Karpas-422 (cell line): ENCODE results near the gene UBASH3B. TPM values are rescaled to one million over a fixed set of nuclear protein-coding genes. Genes with fewer than 3 reads are reported as not detected.
A peak's percentile ranks its signal among the peaks of the same experiment; 100 is the strongest.

Experiments used
- DNase-seq: peaks from one replicate; pipeline ENCODE4 v3.0.0-alpha.2; 2015
- H2AFZ ChIP-seq: fragments of 200-600 bp; sonication (generic); 2 replicates; pipeline ENCODE4 v1.6.1; 2014; ENCODE audit warnings: antibody characterized with exemption, low read length, mixed read lengths
- H3K27ac ChIP-seq: fragments of 200-600 bp; sonication (generic); 2 replicates; pipeline ENCODE4 v1.5.1; 2014; ENCODE audit warnings: mild to moderate bottlenecking, low read length, moderate library complexity
- H3K27me3 ChIP-seq: fragments of 200-600 bp; sonication (generic); 2 replicates; pipeline ENCODE4 v1.6.1; 2014; ENCODE audit warnings: low read length, mixed read lengths
- H3K36me3 ChIP-seq: fragments of 200-600 bp; sonication (generic); 2 replicates; pipeline ENCODE4 v1.6.1; 2014; ENCODE audit warnings: low read length, mixed read lengths; ENCODE audit not compliant: insufficient read depth
- H3K4me1 ChIP-seq: fragments of 200-600 bp; sonication (generic); 2 replicates; pipeline ENCODE4 v1.6.1; 2014; ENCODE audit warnings: mild to moderate bottlenecking, low read length, mixed read lengths
- H3K4me2 ChIP-seq: fragments of 200-600 bp; sonication (generic); 2 replicates; pipeline ENCODE4 v1.6.1; 2014; ENCODE audit warnings: low read length, low read depth, mild to moderate bottlenecking; ENCODE audit not compliant: poor library complexity, severe bottlenecking
- H3K4me3 ChIP-seq: fragments of 200-600 bp; sonication (generic); 2 replicates; pipeline ENCODE4 v1.5.1; 2014; ENCODE audit warnings: mild to moderate bottlenecking, antibody characterized with exemption, low read length, mixed read lengths
- H3K79me2 ChIP-seq: fragments of 200-600 bp; sonication (generic); 2 replicates; pipeline ENCODE4 v1.6.1; 2014; ENCODE audit warnings: mild to moderate bottlenecking, low read length, mixed read lengths
- H3K9ac ChIP-seq: fragments of 200-600 bp; sonication (generic); 2 replicates; pipeline ENCODE4 v1.6.0; 2014; ENCODE audit warnings: low read length
- H3K9me2 ChIP-seq: fragments of 200-600 bp; sonication (generic), shearing (Covaris generic); replicated peaks from 2 replicates; pipeline ENCODE4 v1.6.0; 2014; ENCODE audit warnings: mild to moderate bottlenecking, low read length, moderate library complexity; ENCODE audit not compliant: insufficient read depth
- H3K9me3 ChIP-seq: fragments of 300-700, 200-600 bp; sonication (generic); 2 replicates; pipeline ENCODE4 v1.6.1; 2014; ENCODE audit warnings: low read length, mixed read lengths
- H4K20me1 ChIP-seq: fragments of 200-600 bp; sonication (generic); 2 replicates; pipeline ENCODE4 v1.6.1; 2014; ENCODE audit warnings: mild to moderate bottlenecking, antibody characterized with exemption, low read length, low read depth; ENCODE audit not compliant: insufficient read depth
- total RNA-seq: library from RNA; depleted of rRNA; stranded (reverse); fragments of >200 nt; shearing (Covaris generic); gene quantifications from 2 replicates; pipeline ENCODE4 v1.2.3, GENCODE V29; 2014; ENCODE audit warnings: low replicate concordance

Gene UBASH3B
- total RNA-seq, 1 experiment from 2014 or later: 9.0 TPM

GRCh38 chr11:122653916-122654585 lies 1.5 kb upstream of the UBASH3B start:
- Histone ChIP-seq H3K4me1 (peaks cover 10% of the 10 kb centered on the region), H3K9me2 (no peaks in the 10 kb centered on the region), H2AFZ (no peak overlapping the region), H3K79me2 (no peaks in the 10 kb centered on the region), H3K4me3 (no peak overlapping the region), H3K27me3 (no peaks in the 10 kb centered on the region), H3K27ac (no peak overlapping the region), H3K36me3 (no peaks in the 10 kb centered on the region), H3K9me3 (no peaks in the 10 kb centered on the region), H4K20me1 (no peaks in the 10 kb centered on the region), H3K9ac (no peak overlapping the region), H3K4me2 (no peak overlapping the region)
- no peak for DNase-seq

GRCh38 chr11:122656073-122656630 lies 630 bp downstream of the UBASH3B start:
- no peaks in the 10 kb centered on the region for H3K9me2 ChIP-seq
- no peaks in the 10 kb centered on the region for H3K36me3 ChIP-seq
- no peaks in the 10 kb centered on the region for H3K9me3 ChIP-seq
- peak; percentile 49 for DNase-seq
- no peak overlapping the region for H3K27ac ChIP-seq
- H3K79me2 ChIP-seq: no peaks in the 10 kb centered on the region
- H4K20me1 ChIP-seq: no peaks in the 10 kb centered on the region
- H3K4me3 ChIP-seq: peak overlapping the region; percentile 74
- H2AFZ ChIP-seq: peak overlapping the region; percentile 87; the same call in 1 of the 2 replicates
- H3K4me2 ChIP-seq: peak overlapping the region; percentile 74
- peaks cover 10% of the 10 kb centered on the region for H3K4me1 ChIP-seq
- H3K27me3 ChIP-seq: no peaks in the 10 kb centered on the region
- peak overlapping the region; percentile 73 for H3K9ac ChIP-seq

GRCh38 chr11:122656631-122657101 lies 1.1 kb downstream of the UBASH3B start:
- peak; percentile 44 for DNase-seq
- H3K27me3 ChIP-seq: no peaks in the 10 kb centered on the region
- H3K9me3 ChIP-seq: no peaks in the 10 kb centered on the region
- H3K4me1 ChIP-seq: peaks cover 10% of the 10 kb centered on the region
- H3K4me3 ChIP-seq: peak overlapping the region; percentile 74
- H3K9ac ChIP-seq: peak overlapping the region; percentile 73
- H4K20me1 ChIP-seq: no peaks in the 10 kb centered on the region
- no peaks in the 10 kb centered on the region for H3K9me2 ChIP-seq
- H3K36me3 ChIP-seq: no peaks in the 10 kb centered on the region
- no peaks in the 10 kb centered on the region for H3K79me2 ChIP-seq
- no peak overlapping the region for H3K27ac ChIP-seq
- peak overlapping the region; percentile 74 for H3K4me2 ChIP-seq
- no peak overlapping the region for H2AFZ ChIP-seq

- no peaks in the 10 kb centered on the region for H3K79me2 ChIP-seq
- H3K27ac ChIP-seq: no peak overlapping the region
- H3K4me3 ChIP-seq: no peak overlapping the region
- H3K4me2 ChIP-seq: no peak overlapping the region
- no peak for DNase-seq
- peaks cover 17% of the 10 kb centered on the region for H3K4me1 ChIP-seq
- H3K9ac ChIP-seq: no peak overlapping the region
- no peaks in the 10 kb centered on the region for H3K9me2 ChIP-seq
- H2AFZ ChIP-seq: no peak overlapping the region
- no peaks in the 10 kb centered on the region for H3K9me3 ChIP-seq
- H3K36me3 ChIP-seq: no peaks in the 10 kb centered on the region
- no peaks in the 10 kb centered on the region for H3K27me3 ChIP-seq
- H4K20me1 ChIP-seq: no peaks in the 10 kb centered on the region
These were observed 4.4 kb downstream of the UBASH3B start for GRCh38 chr11:122659676-122660554.

- Histone ChIP-seq H3K4me3 (no peak overlapping the region), H3K27me3 (no peaks in the 10 kb centered on the region), H3K9me2 (no peaks in the 10 kb centered on the region), H3K27ac (no peak overlapping the region), H3K9me3 (no peaks in the 10 kb centered on the region), H2AFZ (no peak overlapping the region), H4K20me1 (no peaks in the 10 kb centered on the region), H3K9ac (no peak overlapping the region), H3K4me1 (peaks cover 20% of the 10 kb centered on the region), H3K4me2 (no peak overlapping the region), H3K79me2 (no peaks in the 10 kb centered on the region), H3K36me3 (no peaks in the 10 kb centered on the region)
- DNase-seq: no peak
These were observed 5.8 kb downstream of the UBASH3B start for GRCh38 chr11:122661182-122661945.

GRCh38 chr11:122663056-122663740 lies 7.7 kb downstream of the UBASH3B start:
- H3K27ac ChIP-seq: no peak overlapping the region
- no peak overlapping the region for H3K9ac ChIP-seq
- H3K36me3 ChIP-seq: no peaks in the 10 kb centered on the region
- no peak overlapping the region for H3K4me3 ChIP-seq
- no peaks in the 10 kb centered on the region for H3K79me2 ChIP-seq
- H3K27me3 ChIP-seq: no peaks in the 10 kb centered on the region
- no peaks in the 10 kb centered on the region for H3K9me3 ChIP-seq
- H3K4me2 ChIP-seq: no peak overlapping the region
- H3K4me1 ChIP-seq: peaks cover 25% of the 10 kb centered on the region
- no peak for DNase-seq
- H4K20me1 ChIP-seq: no peaks in the 10 kb centered on the region
- H3K9me2 ChIP-seq: no peaks in the 10 kb centered on the region
- H2AFZ ChIP-seq: no peak overlapping the region

- no peak overlapping the region for H3K27ac ChIP-seq
- no peak overlapping the region for H2AFZ ChIP-seq
- H3K79me2 ChIP-seq: no peaks in the 10 kb centered on the region
- H3K9ac ChIP-seq: no peak overlapping the region
- peaks cover 30% of the 10 kb centered on the region for H3K4me1 ChIP-seq
- H3K4me3 ChIP-seq: no peak overlapping the region
- H3K9me3 ChIP-seq: no peaks in the 10 kb centered on the region
- no peaks in the 10 kb centered on the region for H3K27me3 ChIP-seq
- H3K9me2 ChIP-seq: no peaks in the 10 kb centered on the region
- H3K4me2 ChIP-seq: no peak overlapping the region
- no peaks in the 10 kb centered on the region for H3K36me3 ChIP-seq
- H4K20me1 ChIP-seq: no peaks in the 10 kb centered on the region
- DNase-seq: no peak
These were observed 8.2 kb downstream of the UBASH3B start for GRCh38 chr11:122663764-122664163.
